ENCODE measurements around the gene N4BP2. TPM values are rescaled to one million over a fixed set of nuclear protein-coding genes. Genes with fewer than 3 reads are reported as not detected.

Gene N4BP2
- polyA plus RNA-seq, 1 of the 3 experiments (the other 2 are of a cell fraction), result 1.2 TPM

DNA sequence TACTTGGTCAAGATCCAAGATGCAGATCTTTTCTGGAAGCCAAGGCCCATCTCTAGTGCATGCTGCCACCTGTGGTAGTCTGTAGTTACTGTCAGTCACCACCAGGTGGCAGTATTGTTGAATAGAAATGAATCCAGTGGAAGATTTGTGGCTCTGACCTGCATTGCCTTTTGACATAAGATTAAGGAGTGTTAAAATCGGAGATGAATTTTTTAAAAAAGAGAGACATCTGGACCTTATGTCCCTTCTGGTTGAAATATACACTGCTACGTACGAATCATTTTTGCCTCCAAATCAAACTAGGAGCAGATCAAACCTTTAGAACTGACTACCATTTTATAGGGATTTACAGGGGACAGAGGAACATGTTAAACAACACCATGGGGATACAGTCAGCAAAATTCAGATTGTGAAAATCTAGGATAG is 93.3 kb downstream of the N4BP2 start:
- TF ChIP-seq NRF1 (IDR thresholded peaks at IDR 0.05; ENCODE audit: low read depth, low read length) (no peak), YY1 (IDR thresholded peaks at IDR 0.05; ENCODE audit: low read depth) (no peak), SMC3 (IDR thresholded peaks at IDR 0.05; ENCODE audit: low read depth, low read length) (peak; percentile 75), RAD21 (IDR thresholded peaks at IDR 0.05; ENCODE audit: low read length) (peak; percentile 84)
- TF ChIP-seq, protein P1, sequence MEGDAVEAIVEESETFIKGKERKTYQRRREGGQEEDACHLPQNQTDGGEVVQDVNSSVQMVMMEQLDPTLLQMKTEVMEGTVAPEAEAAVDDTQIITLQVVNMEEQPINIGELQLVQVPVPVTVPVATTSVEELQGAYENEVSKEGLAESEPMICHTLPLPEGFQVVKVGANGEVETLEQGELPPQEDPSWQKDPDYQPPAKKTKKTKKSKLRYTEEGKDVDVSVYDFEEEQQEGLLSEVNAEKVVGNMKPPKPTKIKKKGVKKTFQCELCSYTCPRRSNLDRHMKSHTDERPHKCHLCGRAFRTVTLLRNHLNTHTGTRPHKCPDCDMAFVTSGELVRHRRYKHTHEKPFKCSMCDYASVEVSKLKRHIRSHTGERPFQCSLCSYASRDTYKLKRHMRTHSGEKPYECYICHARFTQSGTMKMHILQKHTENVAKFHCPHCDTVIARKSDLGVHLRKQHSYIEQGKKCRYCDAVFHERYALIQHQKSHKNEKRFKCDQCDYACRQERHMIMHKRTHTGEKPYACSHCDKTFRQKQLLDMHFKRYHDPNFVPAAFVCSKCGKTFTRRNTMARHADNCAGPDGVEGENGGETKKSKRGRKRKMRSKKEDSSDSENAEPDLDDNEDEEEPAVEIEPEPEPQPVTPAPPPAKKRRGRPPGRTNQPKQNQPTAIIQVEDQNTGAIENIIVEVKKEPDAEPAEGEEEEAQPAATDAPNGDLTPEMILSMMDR (IDR thresholded peaks at IDR 0.05), result peak; percentile 86
- H3K4me2 ChIP-seq, result no peak overlapping the region
- POLR2A ChIA-PET, result no interaction called here
- no peak overlapping the region for H3K9ac ChIP-seq
- CTCF ChIA-PET, result interaction anchor here (0.6 to 2.2 kb wide), 12 partner anchors 13 to 570 kb away, joined by 3 to 10 read pairs (median 3); partner anchors contain the start of gene RHOH
- no peaks in the 10 kb centered on the region for H3K9me2 ChIP-seq
- no peaks in the 10 kb centered on the region for H3K79me2 ChIP-seq (ENCODE audit: insufficient read depth)
- H3K27me3 ChIP-seq (ENCODE audit: insufficient read depth), result no peaks in the 10 kb centered on the region
- H3K9me3 ChIP-seq, result peaks cover 8% of the 10 kb centered on the region; the same call in 1 of the 2 replicates
- H3K4me3 ChIP-seq (ENCODE audit: low read depth in 2 of 2, low read length in 1 of 2), result no peak overlapping the region
- WGBS (ENCODE audit: low lambda C conversion rate), result 67% methylated on average over 3 of the region's 3 CpGs
- H3K36me3 ChIP-seq (replicated peaks in 1 of 2; ENCODE audit: control insufficient read depth in 1 of 2, insufficient read depth in 2 of 2, low read length in 1 of 2), result peaks cover 10 to 23% of the 10 kb centered on the region in 2 experiments
- H2AFZ ChIP-seq (ENCODE audit: low read depth), result no peak overlapping the region
- H4K20me1 ChIP-seq (ENCODE audit: insufficient read depth), result no peaks in the 10 kb centered on the region
- no peaks in the 10 kb centered on the region for H3F3A ChIP-seq (replicated peaks; ENCODE audit: insufficient read depth)
- H3K4me1 ChIP-seq (ENCODE audit: control insufficient read depth in 1 of 2, insufficient read depth in 2 of 2, low read depth in 1 of 2, low read length in 1 of 2), result no peaks in the 10 kb centered on the region; a peak in 2 of 4 replicates
- no peak overlapping the region for H3K27ac ChIP-seq (ENCODE audit: low read depth in 2 of 2, low read length in 1 of 2)
- peak; percentile 65 for DNase-seq

DNA sequence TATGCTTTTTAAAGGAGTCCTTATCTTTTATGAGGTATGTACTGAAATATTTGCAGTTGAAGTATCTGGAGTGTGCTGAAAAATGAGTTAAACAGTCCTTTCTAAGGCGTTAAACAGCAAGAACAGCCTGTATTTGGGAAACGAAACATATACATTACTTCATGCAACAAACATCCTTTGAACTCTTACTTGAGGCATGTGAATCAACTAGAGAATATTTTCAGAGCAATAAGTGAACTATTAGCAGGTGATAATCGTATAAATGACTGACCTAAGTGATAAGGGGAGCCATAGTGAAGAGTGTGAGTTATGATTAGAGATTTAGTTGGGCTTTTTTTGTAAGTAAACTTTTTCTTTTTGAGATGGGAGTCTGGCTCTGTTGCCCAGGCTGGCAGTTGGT is 94.3 kb downstream of the N4BP2 start:
- ChIA-PET POLR2A (no interaction called here), CTCF (interaction anchor here (0.6 to 2.3 kb wide), 5 partner anchors 20 to 175 kb away, joined by 3 to 10 read pairs (median 6); no protein-coding TSS in a partner anchor)
- Histone ChIP-seq H3K36me3 (replicated peaks in 1 of 2; ENCODE audit: control insufficient read depth in 1 of 2, insufficient read depth in 2 of 2, low read length in 1 of 2) (peaks cover 10 to 23% of the 10 kb centered on the region in 2 experiments), H3K4me1 (ENCODE audit: control insufficient read depth in 1 of 2, insufficient read depth in 2 of 2, low read depth in 1 of 2, low read length in 1 of 2) (no peaks in the 10 kb centered on the region; a peak in 2 of 4 replicates), H2AFZ (ENCODE audit: low read depth) (no peak overlapping the region), H3K9me3 (peaks cover 8% of the 10 kb centered on the region; the same call in 1 of the 2 replicates), H3K9ac (no peak overlapping the region), H3F3A (replicated peaks; ENCODE audit: insufficient read depth) (no peaks in the 10 kb centered on the region), H3K27ac (ENCODE audit: low read depth in 2 of 2, low read length in 1 of 2) (no peak overlapping the region), H3K4me3 (ENCODE audit: low read depth in 2 of 2, low read length in 1 of 2) (no peak overlapping the region), H3K79me2 (ENCODE audit: insufficient read depth) (no peaks in the 10 kb centered on the region), H3K9me2 (no peaks in the 10 kb centered on the region), H4K20me1 (ENCODE audit: insufficient read depth) (no peaks in the 10 kb centered on the region), H3K27me3 (ENCODE audit: insufficient read depth) (no peaks in the 10 kb centered on the region), H3K4me2 (no peak overlapping the region)
- WGBS (ENCODE audit: low lambda C conversion rate), result 86% methylated on average over 3 of the region's 3 CpGs
- no peak for TF ChIP-seq GATA2 (CRISPR knock-in tag; IDR thresholded peaks at IDR 0.05)
- no peak for TF ChIP-seq TAF1 (IDR thresholded peaks at IDR 0.05; ENCODE audit: borderline replicate concordance, low read depth, low read length)
- TF ChIP-seq, protein P2, sequence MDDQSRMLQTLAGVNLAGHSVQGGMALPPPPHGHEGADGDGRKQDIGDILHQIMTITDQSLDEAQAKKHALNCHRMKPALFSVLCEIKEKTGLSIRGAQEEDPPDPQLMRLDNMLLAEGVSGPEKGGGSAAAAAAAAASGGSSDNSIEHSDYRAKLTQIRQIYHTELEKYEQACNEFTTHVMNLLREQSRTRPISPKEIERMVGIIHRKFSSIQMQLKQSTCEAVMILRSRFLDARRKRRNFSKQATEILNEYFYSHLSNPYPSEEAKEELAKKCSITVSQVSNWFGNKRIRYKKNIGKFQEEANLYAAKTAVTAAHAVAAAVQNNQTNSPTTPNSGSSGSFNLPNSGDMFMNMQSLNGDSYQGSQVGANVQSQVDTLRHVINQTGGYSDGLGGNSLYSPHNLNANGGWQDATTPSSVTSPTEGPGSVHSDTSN (IDR thresholded peaks at IDR 0.05), result no peak
- TF ChIP-seq MXI1 (IDR thresholded peaks at IDR 0.05; ENCODE audit: low read depth, low read length), result no peak
- DNase-seq, result no peak

Measured in SK-N-SH (cell line).